Subcutaneous abdominal adipose tissue (tissue), 5 donors: ENCODE measurements around the gene CDKN1A.

ENCODE experiments used
- H3K27ac ChIP-seq: one replicate; pipeline ENCODE4 v1.7.0; 2013; ENCODE audit warnings: low read depth, mild to moderate bottlenecking, inconsistent platforms, low read length, moderate library complexity
- H3K27me3 ChIP-seq, 5 donors: one replicate each; pipeline ENCODE4 v1.7.0; 2013; ENCODE audit warnings: low read length in 5 of 5, inconsistent platforms in 1 of 5; ENCODE audit not compliant: control insufficient read depth in 5 of 5, insufficient read depth in 4 of 5
- H3K36me3 ChIP-seq, 5 donors: one replicate each; pipeline ENCODE4 v1.7.0; 2013; ENCODE audit warnings: low read length in 5 of 5; ENCODE audit not compliant: control insufficient read depth in 5 of 5, insufficient read depth in 5 of 5
- H3K4me1 ChIP-seq, 5 donors: one replicate each; pipeline ENCODE4 v1.7.0; 2013; ENCODE audit warnings: low read length in 5 of 5, mild to moderate bottlenecking in 3 of 5, moderate library complexity in 1 of 5; ENCODE audit not compliant: control insufficient read depth in 5 of 5, insufficient read depth in 5 of 5
- H3K4me3 ChIP-seq, 5 donors: one replicate each; pipeline ENCODE4 v1.7.0; 2013; ENCODE audit warnings: low read length in 5 of 5, low read depth in 1 of 5
- H3K9ac ChIP-seq, 5 donors: one replicate each; pipeline ENCODE4 v1.7.0; 2013; ENCODE audit warnings: low read length in 5 of 5, mild to moderate bottlenecking in 4 of 5, moderate library complexity in 3 of 5
- H3K9me3 ChIP-seq, 5 donors: one replicate each; pipeline ENCODE4 v1.7.0; 2013; ENCODE audit warnings: low read length in 5 of 5; ENCODE audit not compliant: control insufficient read depth in 5 of 5
- donor health status: healthy.
- donor health status: healthy.
- donor health status: healthy.
- donor health status: healthy.
- donor health status: healthy.

The CDKN1A gene

DNA sequence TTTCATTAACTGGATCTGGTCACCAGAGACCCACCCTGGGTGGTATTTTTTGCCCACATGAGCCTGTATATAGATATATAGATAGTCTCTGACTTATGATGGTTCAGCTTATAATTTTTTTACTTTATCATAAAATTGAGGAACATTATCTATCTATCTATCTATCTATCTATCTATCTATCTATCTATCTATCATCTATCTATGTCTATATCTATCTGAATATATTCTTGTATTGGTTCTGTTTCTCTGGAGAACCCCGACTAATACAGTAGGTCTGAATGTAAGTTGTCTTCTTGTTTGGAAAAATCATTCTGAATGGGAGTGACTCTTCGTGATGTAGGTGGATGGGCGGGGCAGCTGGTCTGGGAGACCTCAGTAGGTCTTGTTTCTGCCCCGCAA lies 13.3 kb upstream of the CDKN1A start:
- H3K9me3 ChIP-seq = no peaks in the 10 kb centered on the region
- H3K27me3 ChIP-seq = peaks cover 0 to 2% (median 0%) of the 10 kb centered on the region in 5 donors
- peaks cover 0 to 21% (median 18%) of the 10 kb centered on the region in 5 donors for H3K4me1 ChIP-seq
- no peak overlapping the region for H3K27ac ChIP-seq
- no peak overlapping the region for H3K4me3 ChIP-seq
- no peak overlapping the region for H3K9ac ChIP-seq
- H3K36me3 ChIP-seq = no peaks in the 10 kb centered on the region

DNA sequence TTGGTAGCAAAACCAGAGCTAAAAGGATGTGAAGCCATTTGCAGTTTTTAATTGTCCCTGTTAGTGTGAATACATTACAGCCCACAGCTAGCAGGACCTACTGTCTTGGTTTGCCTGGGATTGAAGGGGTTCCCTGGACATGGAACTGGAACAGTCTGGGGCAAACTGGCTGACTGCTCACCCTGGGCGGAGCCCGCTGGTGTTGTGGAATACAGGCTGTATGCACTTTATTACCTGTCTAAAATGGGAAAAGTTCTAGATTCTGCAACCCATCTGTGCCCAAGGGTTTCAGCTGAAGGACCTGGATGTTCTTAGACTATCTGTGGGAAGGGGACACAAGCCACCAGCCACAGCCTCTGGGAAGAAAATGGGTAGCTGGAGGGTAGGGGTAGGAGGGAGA lies 12.2 kb upstream of the CDKN1A start:
- Histone ChIP-seq H3K9me3 (peaks cover 0 to 4% (median 0%) of the 10 kb centered on the region in 5 donors), H3K27ac (no peak overlapping the region), H3K27me3 (no peaks in the 10 kb centered on the region), H3K9ac (no peak overlapping the region), H3K36me3 (no peaks in the 10 kb centered on the region), H3K4me3 (no peak overlapping the region), H3K4me1 (peaks cover 0 to 13% (median 11%) of the 10 kb centered on the region in 5 donors)

DNA sequence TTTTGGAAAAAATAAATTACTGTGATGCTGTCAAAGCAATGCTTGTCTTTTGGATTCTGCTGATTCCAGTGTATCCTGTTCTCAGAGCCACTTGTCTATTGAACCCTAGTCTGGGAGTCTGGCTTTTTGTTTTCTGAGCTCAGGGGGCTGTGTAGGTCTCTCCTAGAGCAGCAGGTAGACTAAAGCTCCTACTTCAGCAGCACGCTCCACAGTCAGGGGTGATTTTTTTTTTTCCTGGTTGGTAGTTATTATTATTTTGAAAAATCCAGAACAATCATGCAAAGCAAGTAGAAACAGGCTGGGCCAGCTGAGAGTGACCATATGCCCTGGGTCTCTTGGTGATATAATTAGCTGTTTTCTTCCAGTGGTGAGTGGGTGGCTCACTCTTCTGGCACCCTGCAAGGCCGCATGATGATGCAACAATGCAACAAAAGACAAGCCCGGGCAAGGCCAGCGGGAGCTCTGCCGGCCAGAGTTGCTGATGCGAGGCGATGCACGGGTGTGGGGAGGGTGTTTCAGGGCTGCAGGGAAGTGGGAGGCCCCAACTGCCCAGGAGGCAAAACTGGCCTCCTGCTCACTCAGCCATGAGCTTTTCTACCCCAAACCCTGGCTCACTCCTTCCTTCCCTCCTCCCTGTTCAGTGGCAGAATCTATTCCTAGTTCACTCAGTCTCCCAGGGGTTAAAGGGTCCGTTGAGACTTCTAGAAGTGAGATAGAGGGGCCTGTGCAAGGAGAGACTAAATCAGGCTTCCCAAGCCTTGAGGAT lies 11.5 kb upstream of the CDKN1A start:
- Histone ChIP-seq H3K36me3 (no peaks in the 10 kb centered on the region), H3K9ac (no peak overlapping the region), H3K4me3 (no peak overlapping the region), H3K9me3 (peaks cover 0 to 4% (median 0%) of the 10 kb centered on the region in 5 donors), H3K27me3 (no peaks in the 10 kb centered on the region), H3K4me1 (peaks cover 0 to 13% (median 10%) of the 10 kb centered on the region in 5 donors), H3K27ac (no peak overlapping the region)

DNA sequence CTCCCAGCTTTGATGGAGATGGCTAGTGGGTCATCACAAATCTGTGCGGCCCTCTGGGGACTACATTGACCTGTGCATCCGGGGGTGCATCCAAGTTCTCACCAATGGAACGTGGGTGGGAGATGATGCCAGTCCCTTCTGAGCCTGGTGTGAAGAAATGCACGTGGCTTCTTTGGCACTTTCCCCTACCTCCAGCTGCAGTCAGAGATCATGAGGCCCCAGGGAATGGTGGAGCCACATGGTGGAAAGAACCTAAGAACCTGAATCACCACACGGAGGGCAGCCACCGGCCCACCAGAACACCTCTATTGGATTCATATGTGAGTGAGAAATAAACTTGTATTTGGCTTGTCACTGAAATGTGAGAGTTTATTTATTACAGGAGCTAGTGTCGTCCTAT lies 9.9 kb upstream of the CDKN1A start:
- Histone ChIP-seq H3K36me3 (no peaks in the 10 kb centered on the region), H3K9ac (no peak overlapping the region), H3K4me3 (no peak overlapping the region), H3K27me3 (no peaks in the 10 kb centered on the region), H3K27ac (no peak overlapping the region), H3K4me1 (peaks cover 0 to 13% (median 10%) of the 10 kb centered on the region in 5 donors), H3K9me3 (peaks cover 0 to 4% (median 0%) of the 10 kb centered on the region in 5 donors)

DNA sequence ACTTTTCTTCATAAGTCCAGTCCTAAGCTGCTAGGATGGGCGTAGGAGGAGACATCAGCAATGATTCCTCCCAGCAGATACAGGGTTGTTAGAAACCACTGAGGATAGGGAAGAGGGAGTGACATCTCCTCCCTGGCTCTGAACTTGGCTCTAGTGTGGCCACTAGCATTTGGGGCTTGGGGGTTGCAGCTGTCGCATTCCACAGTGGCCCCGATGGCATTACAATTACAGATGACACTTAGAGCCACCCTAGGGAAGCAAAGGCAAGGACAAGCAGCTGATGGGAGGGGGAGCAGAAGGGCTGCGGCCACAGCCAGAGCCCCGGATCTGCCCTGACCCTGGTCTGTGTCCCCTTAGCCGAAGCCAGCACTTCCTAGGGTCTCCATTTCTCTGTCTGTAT lies 9.5 kb upstream of the CDKN1A start:
- Histone ChIP-seq H3K4me1 (peaks cover 0 to 13% (median 10%) of the 10 kb centered on the region in 5 donors), H3K9ac (no peak overlapping the region), H3K36me3 (no peaks in the 10 kb centered on the region), H3K27ac (no peak overlapping the region), H3K9me3 (peaks cover 0 to 4% (median 0%) of the 10 kb centered on the region in 5 donors), H3K4me3 (no peak overlapping the region), H3K27me3 (no peaks in the 10 kb centered on the region)

DNA sequence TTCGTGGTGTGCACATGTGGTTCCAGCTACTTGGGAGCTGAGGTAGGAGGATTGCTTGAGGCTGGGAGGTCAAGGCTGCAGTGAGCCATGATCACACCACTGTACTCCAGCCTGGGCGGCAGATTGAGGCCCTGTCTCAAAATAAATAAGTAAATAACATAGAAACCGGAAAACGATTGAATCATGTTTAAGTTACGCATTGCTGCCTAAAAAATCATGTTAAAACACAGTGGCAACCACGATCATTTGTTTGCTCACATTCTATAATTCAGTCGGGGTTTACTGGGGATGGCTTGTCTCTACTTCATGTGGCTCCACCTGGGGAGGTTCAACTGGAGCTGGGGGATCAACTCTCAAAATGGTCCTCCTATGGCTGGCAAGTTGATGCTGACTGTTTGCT lies 8.2 kb upstream of the CDKN1A start:
- H3K36me3 ChIP-seq = no peaks in the 10 kb centered on the region
- H3K9ac ChIP-seq = no peak overlapping the region
- H3K27ac ChIP-seq = no peak overlapping the region
- peaks cover 0 to 4% (median 0%) of the 10 kb centered on the region in 5 donors for H3K9me3 ChIP-seq
- H3K27me3 ChIP-seq = no peaks in the 10 kb centered on the region
- no peak overlapping the region for H3K4me3 ChIP-seq
- peaks cover 0 to 13% (median 10%) of the 10 kb centered on the region in 5 donors for H3K4me1 ChIP-seq

DNA sequence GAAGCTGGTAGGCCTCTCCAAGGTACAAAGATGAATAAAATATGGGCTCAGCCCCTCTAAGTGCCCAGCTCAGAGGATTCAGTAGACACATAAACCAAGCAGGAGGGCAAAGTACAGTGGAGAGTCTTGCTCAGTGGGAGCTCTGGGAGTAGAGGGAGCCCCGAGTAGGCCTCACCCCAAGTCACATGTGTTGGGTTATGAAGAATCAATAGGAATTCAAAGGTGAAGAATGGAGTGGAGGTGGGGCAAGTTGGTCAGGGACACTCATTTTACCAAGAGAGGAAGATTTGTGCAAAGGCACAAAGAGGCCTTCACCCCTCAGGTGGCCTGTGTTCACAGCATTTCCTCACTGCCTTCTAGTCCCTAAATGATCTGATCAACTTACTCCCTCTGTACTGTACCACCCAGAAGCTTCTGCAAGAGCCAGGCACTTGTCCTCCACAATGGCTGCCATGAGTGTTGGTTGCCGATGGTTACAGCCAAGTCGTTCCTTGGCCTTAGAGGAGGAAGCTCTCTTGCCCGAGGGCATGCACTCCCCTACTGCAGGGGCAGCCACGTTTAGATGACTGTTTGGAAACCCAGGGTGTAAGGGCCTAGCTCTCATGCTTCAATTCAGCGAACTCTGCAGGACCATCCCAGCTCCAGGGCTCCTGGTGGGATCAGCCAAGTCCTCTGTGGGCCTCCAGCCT lies 6.7 kb upstream of the CDKN1A start:
- H3K27me3 ChIP-seq = no peaks in the 10 kb centered on the region
- H3K9ac ChIP-seq = no peak overlapping the region
- H3K4me3 ChIP-seq = no peak overlapping the region
- no peaks in the 10 kb centered on the region for H3K36me3 ChIP-seq
- no peak overlapping the region for H3K27ac ChIP-seq
- peaks cover 0 to 15% (median 14%) of the 10 kb centered on the region in 5 donors for H3K4me1 ChIP-seq
- peaks cover 0 to 4% (median 0%) of the 10 kb centered on the region in 5 donors for H3K9me3 ChIP-seq

DNA sequence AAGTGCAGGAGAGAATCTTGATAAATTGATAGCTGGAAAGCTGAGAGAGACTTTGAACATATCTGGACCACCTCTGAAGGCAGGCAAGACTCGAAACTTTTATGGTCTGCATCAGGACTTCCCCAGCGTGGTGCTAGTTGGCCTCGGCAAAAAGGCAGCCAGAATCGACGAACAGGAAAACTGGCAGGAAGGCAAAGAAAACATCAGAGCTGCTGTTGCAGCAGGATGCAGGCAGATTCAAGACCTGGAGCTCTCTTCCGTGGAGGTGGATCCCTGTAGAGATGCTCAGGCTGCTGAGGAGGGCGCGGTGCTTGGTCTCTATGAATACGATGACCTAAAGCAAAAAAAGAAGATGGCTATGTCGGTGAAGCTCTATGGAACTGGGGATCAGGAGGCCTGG lies 4.6 kb upstream of the CDKN1A start:
- Histone ChIP-seq H3K9me3 (peaks cover 0 to 4% (median 0%) of the 10 kb centered on the region in 5 donors), H3K4me1 (peaks cover 3 to 27% (median 18%) of the 10 kb centered on the region in 5 donors), H3K27ac (no peak overlapping the region), H3K4me3 (no peak overlapping the region), H3K9ac (no peak overlapping the region), H3K27me3 (no peaks in the 10 kb centered on the region), H3K36me3 (no peaks in the 10 kb centered on the region)

DNA sequence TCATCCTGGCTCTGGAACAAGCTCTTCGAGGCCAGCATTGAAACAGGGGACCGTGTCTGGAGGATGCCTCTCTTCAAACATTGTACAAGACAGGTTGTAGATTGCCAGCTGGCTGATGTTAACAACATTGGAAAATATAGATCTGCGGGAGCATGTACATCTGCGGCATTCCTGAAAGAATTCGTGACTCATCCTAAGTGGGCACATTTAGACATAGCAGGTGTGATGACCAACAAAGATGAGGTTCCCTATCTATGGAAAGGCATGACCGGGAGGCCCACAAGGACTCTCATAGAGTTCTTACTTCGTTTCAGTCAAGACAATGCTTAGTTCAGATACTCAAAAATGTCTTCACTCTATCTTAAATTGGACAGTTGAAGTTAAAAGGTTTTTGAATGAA lies 3.6 kb upstream of the CDKN1A start:
- Histone ChIP-seq H3K9me3 (peaks cover 0 to 4% (median 0%) of the 10 kb centered on the region in 5 donors), H3K27me3 (no peaks in the 10 kb centered on the region), H3K9ac (no peak overlapping the region), H3K36me3 (no peaks in the 10 kb centered on the region), H3K4me3 (no peak overlapping the region), H3K4me1 (peaks cover 3 to 32% (median 18%) of the 10 kb centered on the region in 5 donors), H3K27ac (no peak overlapping the region)
